ENCODE data around the gene PPM1J.

DNA sequence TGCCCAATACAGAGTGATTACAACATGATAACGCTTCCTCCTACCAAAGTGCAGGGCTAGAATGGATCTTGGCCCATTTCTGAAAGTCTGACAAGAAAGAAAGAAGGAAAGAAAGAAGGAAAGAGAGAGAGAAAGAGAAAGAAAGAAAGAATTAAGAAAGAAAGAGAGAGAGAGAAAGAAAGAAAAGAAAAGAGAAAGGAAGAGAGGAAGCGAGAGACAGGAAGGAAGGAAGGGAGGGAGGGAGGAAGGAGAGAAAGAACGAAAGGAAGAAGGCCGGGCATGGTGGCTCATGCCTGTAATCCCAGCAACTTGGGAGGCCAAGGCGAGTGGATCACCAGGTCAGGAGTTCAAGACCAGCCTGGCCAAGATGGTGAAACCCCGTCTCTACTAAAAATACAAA lies 44.1 kb upstream of the PPM1J start:
- TF ChIP-seq, protein P1, sequence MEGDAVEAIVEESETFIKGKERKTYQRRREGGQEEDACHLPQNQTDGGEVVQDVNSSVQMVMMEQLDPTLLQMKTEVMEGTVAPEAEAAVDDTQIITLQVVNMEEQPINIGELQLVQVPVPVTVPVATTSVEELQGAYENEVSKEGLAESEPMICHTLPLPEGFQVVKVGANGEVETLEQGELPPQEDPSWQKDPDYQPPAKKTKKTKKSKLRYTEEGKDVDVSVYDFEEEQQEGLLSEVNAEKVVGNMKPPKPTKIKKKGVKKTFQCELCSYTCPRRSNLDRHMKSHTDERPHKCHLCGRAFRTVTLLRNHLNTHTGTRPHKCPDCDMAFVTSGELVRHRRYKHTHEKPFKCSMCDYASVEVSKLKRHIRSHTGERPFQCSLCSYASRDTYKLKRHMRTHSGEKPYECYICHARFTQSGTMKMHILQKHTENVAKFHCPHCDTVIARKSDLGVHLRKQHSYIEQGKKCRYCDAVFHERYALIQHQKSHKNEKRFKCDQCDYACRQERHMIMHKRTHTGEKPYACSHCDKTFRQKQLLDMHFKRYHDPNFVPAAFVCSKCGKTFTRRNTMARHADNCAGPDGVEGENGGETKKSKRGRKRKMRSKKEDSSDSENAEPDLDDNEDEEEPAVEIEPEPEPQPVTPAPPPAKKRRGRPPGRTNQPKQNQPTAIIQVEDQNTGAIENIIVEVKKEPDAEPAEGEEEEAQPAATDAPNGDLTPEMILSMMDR (IDR thresholded peaks at IDR 0.05; ENCODE audit: low read length), result no peak
- TF ChIP-seq EZH2 (IDR thresholded peaks at IDR 0.05; ENCODE audit: borderline replicate concordance, low read length), result no peak
